Measurements from ENCODE around the gene TM6SF1.
"Not testable (repeated sequence)": the region's sequence is repeated elsewhere in the genome, so short reads cannot be mapped to it uniquely, and the experiment has no call there.

TM6SF1 gene

DNA sequence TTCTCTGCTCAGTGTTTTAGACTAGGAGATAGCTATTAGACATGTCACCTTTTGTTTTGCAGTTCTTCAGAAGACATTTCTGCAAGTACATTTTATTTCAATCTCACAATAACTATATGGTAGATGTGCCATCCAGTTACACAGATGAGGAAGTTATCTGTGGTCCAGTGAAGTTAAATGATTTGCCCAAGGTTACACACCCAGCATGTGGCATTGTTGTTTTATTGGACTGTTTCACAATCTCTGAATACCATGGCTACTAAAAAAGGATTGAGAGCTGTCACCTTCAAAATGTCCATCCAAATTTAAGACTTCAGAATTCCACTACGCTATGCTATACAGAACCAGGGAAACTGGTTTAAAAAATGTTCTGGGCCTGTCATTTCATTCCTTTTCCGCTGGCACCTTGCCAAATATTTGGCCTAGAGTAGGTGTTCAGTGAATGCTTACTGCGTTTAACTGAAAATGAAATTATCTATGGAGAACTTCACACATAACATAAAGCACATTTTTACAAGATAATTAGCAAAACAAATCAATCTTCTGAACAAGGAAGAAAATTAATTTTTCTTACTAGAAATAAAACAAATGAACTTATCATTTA, 20.2 kb downstream of the TM6SF1 start:
- TF ChIP-seq, protein P1, sequence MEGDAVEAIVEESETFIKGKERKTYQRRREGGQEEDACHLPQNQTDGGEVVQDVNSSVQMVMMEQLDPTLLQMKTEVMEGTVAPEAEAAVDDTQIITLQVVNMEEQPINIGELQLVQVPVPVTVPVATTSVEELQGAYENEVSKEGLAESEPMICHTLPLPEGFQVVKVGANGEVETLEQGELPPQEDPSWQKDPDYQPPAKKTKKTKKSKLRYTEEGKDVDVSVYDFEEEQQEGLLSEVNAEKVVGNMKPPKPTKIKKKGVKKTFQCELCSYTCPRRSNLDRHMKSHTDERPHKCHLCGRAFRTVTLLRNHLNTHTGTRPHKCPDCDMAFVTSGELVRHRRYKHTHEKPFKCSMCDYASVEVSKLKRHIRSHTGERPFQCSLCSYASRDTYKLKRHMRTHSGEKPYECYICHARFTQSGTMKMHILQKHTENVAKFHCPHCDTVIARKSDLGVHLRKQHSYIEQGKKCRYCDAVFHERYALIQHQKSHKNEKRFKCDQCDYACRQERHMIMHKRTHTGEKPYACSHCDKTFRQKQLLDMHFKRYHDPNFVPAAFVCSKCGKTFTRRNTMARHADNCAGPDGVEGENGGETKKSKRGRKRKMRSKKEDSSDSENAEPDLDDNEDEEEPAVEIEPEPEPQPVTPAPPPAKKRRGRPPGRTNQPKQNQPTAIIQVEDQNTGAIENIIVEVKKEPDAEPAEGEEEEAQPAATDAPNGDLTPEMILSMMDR (IDR thresholded peaks at IDR 0.05; ENCODE audit: low read depth, low read length, missing control alignments) = no peak
- no peak overlapping the region for H3K4me3 ChIP-seq (ENCODE audit: low read depth, low read length)
- DNase-seq = no peak
- H3K27me3 ChIP-seq (replicated peaks) = no peaks in the 10 kb centered on the region
- in situ Hi-C loops (cut with HindIII; ENCODE audit: low pct_ligation_motif_present, low sequenced_read_pairs) = no loop called here
- H3K36me3 ChIP-seq (replicated peaks) = peaks cover 7% of the 10 kb centered on the region
- H3K27ac ChIP-seq = no peak overlapping the region

DNA sequence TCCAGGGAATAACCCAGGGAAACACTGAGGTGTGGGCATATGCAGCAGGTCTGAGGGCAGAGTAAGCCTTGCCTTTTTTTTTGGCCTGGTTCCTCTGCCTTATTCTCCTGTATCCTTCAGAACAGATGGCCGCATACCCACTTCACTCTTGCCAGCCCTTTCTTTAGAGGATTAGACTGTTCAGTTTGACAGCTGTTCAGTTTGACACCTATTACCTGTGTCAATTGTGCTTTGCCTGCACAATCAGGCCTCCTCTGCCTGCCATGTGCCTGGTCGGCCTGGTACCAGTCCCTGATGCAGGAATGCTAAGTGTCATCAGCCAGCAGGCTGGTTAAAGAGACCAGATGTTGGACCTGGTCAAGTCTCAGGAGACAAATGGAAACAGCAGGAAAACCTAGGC, 22.3 kb downstream of the TM6SF1 start:
- in situ Hi-C loops (cut with HindIII; ENCODE audit: low pct_ligation_motif_present, low sequenced_read_pairs) = no loop called here
- peaks cover 7% of the 10 kb centered on the region for H3K36me3 ChIP-seq (replicated peaks)
- TF ChIP-seq, protein P1 (IDR thresholded peaks at IDR 0.05; ENCODE audit: low read depth, low read length, missing control alignments) = no peak
- H3K27me3 ChIP-seq (replicated peaks) = no peaks in the 10 kb centered on the region
- no peak for DNase-seq
- H3K4me3 ChIP-seq (ENCODE audit: low read depth, low read length) = no peak overlapping the region
- no peak overlapping the region for H3K27ac ChIP-seq

DNA sequence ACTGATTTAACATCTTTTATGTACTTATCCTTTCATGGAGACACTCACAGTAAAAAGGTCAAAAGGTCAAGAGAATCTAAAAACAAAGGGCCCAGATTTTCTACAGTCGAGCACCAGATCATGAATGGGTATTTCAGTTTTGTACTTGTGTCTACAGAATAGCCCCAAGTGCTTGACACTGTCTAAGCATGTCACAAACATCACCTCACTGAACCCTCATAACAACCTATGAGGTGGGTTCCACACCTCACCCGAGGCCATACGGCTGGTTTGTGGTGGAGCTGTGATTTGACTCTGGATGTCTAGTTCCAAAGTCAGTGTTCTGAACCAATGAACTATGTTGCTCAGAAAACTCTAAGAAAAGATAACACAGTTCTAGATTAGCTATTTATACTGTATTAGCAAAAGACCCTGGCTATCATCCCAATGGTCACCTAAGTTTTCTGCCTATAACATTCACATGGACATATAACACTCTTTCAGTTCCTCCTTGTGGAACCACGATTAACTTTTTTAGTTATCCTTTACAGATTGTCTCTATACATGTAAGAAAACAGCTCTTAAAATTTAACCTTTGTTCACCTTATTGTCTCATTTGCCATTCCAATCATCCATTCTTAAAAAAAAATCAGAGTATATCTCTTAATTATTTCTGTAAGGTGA, 25.5 kb downstream of the TM6SF1 start:
- Histone ChIP-seq H3K4me3 (ENCODE audit: low read depth, low read length) (no peak overlapping the region), H3K27ac (no peak overlapping the region), H3K36me3 (replicated peaks) (peaks cover 7% of the 10 kb centered on the region), H3K27me3 (replicated peaks) (no peaks in the 10 kb centered on the region)
- in situ Hi-C loops (cut with HindIII; ENCODE audit: low pct_ligation_motif_present, low sequenced_read_pairs) = no loop called here
- no peak for DNase-seq
- TF ChIP-seq, protein P1 (IDR thresholded peaks at IDR 0.05; ENCODE audit: low read depth, low read length, missing control alignments) = no peak

DNA sequence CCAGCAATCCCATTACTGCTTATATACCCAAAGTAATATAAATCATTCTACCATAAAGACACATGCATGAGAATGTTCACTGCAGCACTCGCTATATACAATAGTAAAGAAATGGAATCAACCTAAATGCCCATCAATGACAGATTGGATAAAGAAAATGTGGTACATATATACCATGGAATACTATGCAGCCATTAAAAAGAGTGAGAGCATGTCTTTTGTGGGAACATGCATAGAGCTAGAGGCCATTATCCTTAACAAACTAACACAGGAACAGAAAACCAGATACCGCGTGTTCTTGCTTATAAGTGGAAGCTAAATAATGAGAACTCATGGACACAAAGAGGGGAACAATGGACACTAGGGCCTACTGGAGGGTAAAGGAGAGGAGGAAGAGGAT, 34.7 kb downstream of the TM6SF1 start:
- in situ Hi-C loops (cut with HindIII; ENCODE audit: low pct_ligation_motif_present, low sequenced_read_pairs); H3K27ac ChIP-seq; H3K27me3 ChIP-seq (replicated peaks); H3K4me3 ChIP-seq (ENCODE audit: low read depth, low read length); DNase-seq: not testable (repeated sequence)
- peaks cover 18% of the 10 kb centered on the region for H3K36me3 ChIP-seq (replicated peaks)

DNA sequence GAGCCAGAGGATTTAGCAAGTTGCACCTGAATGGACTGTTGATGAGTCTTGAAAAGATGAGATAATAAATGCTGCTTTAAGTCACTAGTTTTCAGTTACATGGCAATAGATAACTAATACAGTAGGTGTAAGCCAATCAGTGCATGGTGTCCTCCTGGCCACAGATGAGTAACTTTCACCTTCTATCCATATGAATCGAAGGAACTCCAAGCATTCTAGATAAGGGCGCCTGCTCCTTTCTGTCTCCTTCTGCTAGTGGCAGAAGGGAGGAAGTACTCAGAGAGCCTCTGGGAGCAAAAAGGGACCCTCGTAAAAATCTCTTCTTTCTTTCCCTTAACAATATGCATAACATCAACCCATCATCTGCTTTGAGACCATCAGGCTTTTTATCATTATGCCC, 37.3 kb downstream of the TM6SF1 start:
- Histone ChIP-seq H3K36me3 (replicated peaks) (peaks cover 29% of the 10 kb centered on the region), H3K27me3 (replicated peaks) (no peaks in the 10 kb centered on the region), H3K27ac (no peak overlapping the region), H3K4me3 (ENCODE audit: low read depth, low read length) (no peak overlapping the region)
- in situ Hi-C loops (cut with HindIII; ENCODE audit: low pct_ligation_motif_present, low sequenced_read_pairs) = no loop called here
- TF ChIP-seq, protein P1 (IDR thresholded peaks at IDR 0.05; ENCODE audit: low read depth, low read length, missing control alignments) = no peak
- no peak for DNase-seq

DNA sequence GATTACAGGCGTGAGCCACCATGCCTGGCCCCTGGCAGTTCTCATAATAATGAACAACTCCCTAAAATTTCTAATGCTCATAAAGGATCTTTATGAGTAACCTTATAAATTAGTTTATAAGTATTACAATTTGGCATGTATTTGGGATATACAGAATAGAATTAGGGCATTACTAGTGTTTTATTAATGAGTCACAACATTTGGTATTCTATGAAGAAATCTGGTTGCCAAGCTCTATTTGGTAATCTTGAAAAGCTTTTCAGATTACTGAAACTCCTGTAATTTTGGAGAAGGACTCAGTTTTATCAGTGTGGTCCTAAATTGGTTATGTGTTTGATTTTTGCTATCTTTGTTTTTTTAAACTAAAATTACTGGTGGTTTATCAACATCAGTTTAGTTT, 45.8 kb downstream of the TM6SF1 start:
- H3K36me3 ChIP-seq (replicated peaks) = peaks cover 24% of the 10 kb centered on the region
- no peaks in the 10 kb centered on the region for H3K27me3 ChIP-seq (replicated peaks)
- H3K4me3 ChIP-seq (ENCODE audit: low read depth, low read length) = no peak overlapping the region
- in situ Hi-C loops (cut with HindIII; ENCODE audit: low pct_ligation_motif_present, low sequenced_read_pairs) = no loop called here
- H3K27ac ChIP-seq = no peak overlapping the region
- DNase-seq = no peak
- TF ChIP-seq, protein P1 (IDR thresholded peaks at IDR 0.05; ENCODE audit: low read depth, low read length, missing control alignments) = no peak

All from brain microvascular endothelial cell (primary cell).